ENCODE results near the gene NELFA. TPM values are rescaled to one million over a fixed set of nuclear protein-coding genes. Genes with fewer than 3 reads are reported as not detected.
"Not testable (repeated sequence)": the region's sequence is repeated elsewhere in the genome, so short reads cannot be mapped to it uniquely, and the experiment has no call there.

NELFA gene
- total RNA-seq, 2 donors from 2014 or later = 8.0 to 12.7 TPM

- Histone ChIP-seq H3K4me1 (no peaks in the 10 kb centered on the region), H3K4me3 (no peak overlapping the region), H3K27ac (no peak overlapping the region), H3K9me3 (peaks cover 0 to 19% of the 10 kb centered on the region in 2 donors), H3K36me3 (peaks cover 2% of the 10 kb centered on the region), H3K27me3 (no peaks in the 10 kb centered on the region)
- no peak for DNase-seq (ENCODE audit: low spot score)
- TF ChIP-seq CTCF (IDR thresholded peaks at IDR 0.05) = no peak
Observed at GRCh38 chr4:1998296-1998695, 10.5 kb downstream of the NELFA start.

- Histone ChIP-seq H3K4me3 (no peak overlapping the region), H3K36me3 (no peaks in the 10 kb centered on the region), H3K4me1 (peaks cover 0 to 1% of the 10 kb centered on the region in 2 donors), H3K27ac (no peak overlapping the region), H3K27me3 (no peaks in the 10 kb centered on the region), H3K9me3 (peaks cover 0 to 19% of the 10 kb centered on the region in 2 donors)
- TF ChIP-seq CTCF (IDR thresholded peaks at IDR 0.05) = no peak
- no peak for DNase-seq (ENCODE audit: low spot score)
Observed at GRCh38 chr4:1997712-1998111, 11.1 kb downstream of the NELFA start.

GRCh38 chr4:1996866-1997611 is 11.7 kb downstream of the NELFA start:
- Histone ChIP-seq H3K27ac (no peak overlapping the region), H3K4me1 (peaks cover 0 to 6% of the 10 kb centered on the region in 2 donors), H3K36me3 (no peaks in the 10 kb centered on the region), H3K9me3 (peaks cover 0 to 19% of the 10 kb centered on the region in 2 donors), H3K27me3 (no peaks in the 10 kb centered on the region), H3K4me3 (no peak overlapping the region)
- TF ChIP-seq CTCF (IDR thresholded peaks at IDR 0.05) = no peak
- no peak for DNase-seq (ENCODE audit: low spot score)

GRCh38 chr4:1994938-1995337 is 13.8 kb downstream of the NELFA start:
- no peak overlapping the region for H3K4me3 ChIP-seq
- no peak for TF ChIP-seq CTCF (IDR thresholded peaks at IDR 0.05)
- H3K36me3 ChIP-seq = peaks cover 14% of the 10 kb centered on the region
- peaks cover 0 to 6% of the 10 kb centered on the region in 2 donors for H3K4me1 ChIP-seq
- DNase-seq (ENCODE audit: low spot score) = no peak
- H3K27ac ChIP-seq = no peak overlapping the region
- no peaks in the 10 kb centered on the region for H3K27me3 ChIP-seq
- H3K9me3 ChIP-seq = peaks cover 0 to 17% of the 10 kb centered on the region in 2 donors

GRCh38 chr4:1993718-1994516 is 14.9 kb downstream of the NELFA start:
- not testable (repeated sequence) for DNase-seq (ENCODE audit: low spot score); H3K4me1 ChIP-seq; H3K4me3 ChIP-seq; H3K27ac ChIP-seq; H3K27me3 ChIP-seq
- Histone ChIP-seq H3K36me3 (peaks cover 24% of the 10 kb centered on the region), H3K9me3 (peaks cover 0 to 12% of the 10 kb centered on the region in 2 donors)

- peaks cover 31% of the 10 kb centered on the region for H3K36me3 ChIP-seq
- H3K9me3 ChIP-seq = peaks cover 0 to 12% of the 10 kb centered on the region in 2 donors
- peaks cover 0 to 6% of the 10 kb centered on the region in 2 donors for H3K4me1 ChIP-seq
- no peak for DNase-seq (ENCODE audit: low spot score)
- H3K27ac ChIP-seq = no peak overlapping the region
- no peaks in the 10 kb centered on the region for H3K27me3 ChIP-seq
- no peak overlapping the region for H3K4me3 ChIP-seq
- TF ChIP-seq CTCF (IDR thresholded peaks at IDR 0.05) = no peak
Observed at GRCh38 chr4:1993169-1993516, 15.6 kb downstream of the NELFA start.

Data from right atrium auricular region (tissue), 2 donors.